ENCODE data around the gene CHFR. TPM values are rescaled to one million over a fixed set of nuclear protein-coding genes. Genes with fewer than 3 reads are reported as not detected.
A peak's percentile ranks its signal among the peaks of the same experiment; 100 is the strongest.

The CHFR gene
- total RNA-seq, 1 donor from 2014 or later: 74.1 TPM

- no peak for DNase-seq (ENCODE audit: low spot score)
- TF ChIP-seq CTCF (IDR thresholded peaks at IDR 0.05; ENCODE audit: unreplicated experiment): no peak
- Mint-ChIP-seq H3K27me3 (ENCODE audit: unreplicated experiment) (no peaks in the 10 kb centered on the region), H3K27ac (ENCODE audit: unreplicated experiment) (no peak overlapping the region), H3K36me3 (ENCODE audit: low read depth, unreplicated experiment) (peaks cover 38% of the 10 kb centered on the region), H3K4me3 (ENCODE audit: unreplicated experiment) (peak overlapping the region; percentile 67), H3K9me3 (ENCODE audit: unreplicated experiment) (no peaks in the 10 kb centered on the region), H3K4me1 (ENCODE audit: unreplicated experiment) (no peaks in the 10 kb centered on the region)
These were observed 13.2 kb downstream of the CHFR start for GRCh38 chr12:132874175-132874574.

DNA sequence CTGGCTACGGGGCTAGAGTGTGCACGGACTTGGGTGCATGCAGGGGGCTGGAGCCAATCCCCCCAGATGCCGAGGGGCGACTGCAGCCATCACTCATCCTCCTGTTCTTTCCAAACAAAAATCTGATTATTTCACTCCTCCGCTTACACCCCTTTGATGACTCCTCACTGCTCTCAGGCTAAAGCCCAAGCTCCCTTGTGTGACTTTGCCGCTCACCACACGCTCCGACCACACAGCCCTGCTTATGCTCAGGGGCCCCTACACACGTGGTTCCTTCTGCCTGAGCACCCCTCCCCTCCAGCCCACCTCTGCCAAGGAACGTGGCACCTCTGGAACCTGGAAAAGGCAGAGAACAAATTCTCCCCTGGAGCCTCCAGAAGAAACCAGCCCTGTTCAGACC lies 13.7 kb downstream of the CHFR start:
- Mint-ChIP-seq H3K36me3 (ENCODE audit: low read depth, unreplicated experiment) (peaks cover 40% of the 10 kb centered on the region), H3K4me1 (ENCODE audit: unreplicated experiment) (no peaks in the 10 kb centered on the region), H3K27me3 (ENCODE audit: unreplicated experiment) (no peaks in the 10 kb centered on the region), H3K4me3 (ENCODE audit: unreplicated experiment) (peak overlapping the region; percentile 67), H3K9me3 (ENCODE audit: unreplicated experiment) (no peaks in the 10 kb centered on the region), H3K27ac (ENCODE audit: unreplicated experiment) (no peak overlapping the region)
- no peak for TF ChIP-seq CTCF (IDR thresholded peaks at IDR 0.05; ENCODE audit: unreplicated experiment)
- DNase-seq (ENCODE audit: low spot score): no peak

DNA sequence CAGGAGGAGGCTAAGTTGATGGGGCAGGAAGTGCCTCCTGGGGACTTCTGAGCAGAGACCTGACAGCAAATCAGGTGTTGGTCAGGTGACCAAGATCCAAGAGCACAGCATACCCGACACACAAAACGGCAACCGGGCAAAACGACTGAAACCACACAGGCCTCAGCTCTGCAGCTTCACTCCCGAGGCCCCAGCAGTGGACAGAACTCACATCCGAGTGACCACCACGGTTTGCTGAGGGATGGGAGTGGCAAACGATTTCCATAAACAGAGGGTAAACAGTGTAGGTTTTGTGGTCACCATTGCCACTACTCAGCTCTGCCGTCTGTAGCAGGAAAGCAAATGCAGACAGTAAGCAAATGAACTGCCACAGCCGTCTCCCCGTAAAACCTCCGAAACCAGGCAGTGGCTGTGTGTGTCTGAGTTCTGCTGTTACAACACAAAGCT lies 14.4 kb downstream of the CHFR start:
- H3K4me3 Mint-ChIP-seq (ENCODE audit: unreplicated experiment): no peak overlapping the region
- no peak overlapping the region for H3K27ac Mint-ChIP-seq (ENCODE audit: unreplicated experiment)
- no peak for TF ChIP-seq CTCF (IDR thresholded peaks at IDR 0.05; ENCODE audit: unreplicated experiment)
- H3K9me3 Mint-ChIP-seq (ENCODE audit: unreplicated experiment): no peaks in the 10 kb centered on the region
- H3K36me3 Mint-ChIP-seq (ENCODE audit: low read depth, unreplicated experiment): peaks cover 42% of the 10 kb centered on the region
- H3K4me1 Mint-ChIP-seq (ENCODE audit: unreplicated experiment): no peaks in the 10 kb centered on the region
- DNase-seq (ENCODE audit: low spot score): no peak
- peaks cover under 1% of the 10 kb centered on the region for H3K27me3 Mint-ChIP-seq (ENCODE audit: unreplicated experiment)

DNA sequence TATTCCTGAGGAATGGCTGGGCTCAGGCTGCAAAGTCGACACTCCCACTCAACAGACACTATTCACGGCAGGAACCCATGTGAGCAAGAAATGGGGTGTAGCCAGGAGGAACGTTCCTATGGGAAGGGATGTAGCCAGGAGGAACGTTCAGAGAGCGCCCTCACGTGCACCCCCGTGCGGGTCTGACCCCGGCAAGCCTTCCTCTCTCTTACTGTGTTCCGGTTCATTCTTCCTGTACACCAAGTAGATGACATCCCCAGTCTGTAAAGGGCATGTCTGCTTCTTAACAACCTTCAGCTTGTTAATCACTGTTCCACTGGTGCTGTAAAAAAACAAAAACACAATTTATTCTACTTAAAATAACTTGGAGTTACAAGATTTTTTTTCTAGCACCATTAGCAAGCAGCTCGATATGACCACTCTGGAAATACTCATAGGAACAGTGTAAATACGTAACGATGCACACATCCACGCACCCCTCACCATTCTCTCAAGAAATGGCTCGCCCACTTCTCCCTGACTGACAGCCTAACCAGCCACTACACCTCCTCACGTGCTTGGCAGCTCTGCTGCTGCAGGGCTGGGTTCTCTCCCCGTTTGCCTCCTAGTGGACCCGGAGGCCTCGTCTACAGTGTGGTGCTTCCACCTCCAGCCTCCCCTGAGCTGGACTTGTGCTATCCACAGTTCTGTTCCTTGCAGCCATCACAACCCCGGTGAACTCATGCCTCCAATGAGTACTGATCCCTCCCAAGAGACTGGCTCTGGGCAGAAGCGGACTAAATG lies 15.1 kb downstream of the CHFR start:
- H3K36me3 Mint-ChIP-seq (ENCODE audit: low read depth, unreplicated experiment): peaks cover 46% of the 10 kb centered on the region
- no peak for TF ChIP-seq CTCF (IDR thresholded peaks at IDR 0.05; ENCODE audit: unreplicated experiment)
- H3K27ac Mint-ChIP-seq (ENCODE audit: unreplicated experiment): no peak overlapping the region
- DNase-seq (ENCODE audit: low spot score): no peak
- peak overlapping the region; percentile 31 for H3K4me3 Mint-ChIP-seq (ENCODE audit: unreplicated experiment)
- H3K27me3 Mint-ChIP-seq (ENCODE audit: unreplicated experiment): peaks cover 3% of the 10 kb centered on the region
- no peaks in the 10 kb centered on the region for H3K4me1 Mint-ChIP-seq (ENCODE audit: unreplicated experiment)
- no peaks in the 10 kb centered on the region for H3K9me3 Mint-ChIP-seq (ENCODE audit: unreplicated experiment)

DNA sequence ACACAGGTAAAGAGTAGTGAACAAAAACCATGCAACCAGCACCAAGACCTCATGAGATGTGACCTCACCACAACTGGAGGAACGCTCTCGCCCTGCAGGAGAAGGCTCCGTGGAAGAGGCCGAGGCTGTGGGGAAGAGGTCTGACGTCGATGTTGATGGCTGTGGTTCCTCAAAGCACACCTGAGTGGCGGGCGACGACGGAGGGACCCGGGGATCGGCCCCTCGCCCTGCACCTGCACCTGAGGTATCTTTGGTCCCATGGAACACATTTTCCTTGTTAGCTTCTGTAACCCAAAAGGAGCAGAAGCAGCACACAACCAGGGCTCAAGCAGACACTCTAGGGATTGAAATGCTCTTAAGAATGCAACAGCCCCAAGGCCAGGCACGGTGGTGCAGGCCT lies 17.9 kb downstream of the CHFR start:
- DNase-seq (ENCODE audit: low spot score): no peak
- Mint-ChIP-seq H3K27ac (ENCODE audit: unreplicated experiment) (no peak overlapping the region), H3K4me1 (ENCODE audit: unreplicated experiment) (no peaks in the 10 kb centered on the region), H3K27me3 (ENCODE audit: unreplicated experiment) (peaks cover 3% of the 10 kb centered on the region), H3K36me3 (ENCODE audit: low read depth, unreplicated experiment) (peaks cover 54% of the 10 kb centered on the region), H3K4me3 (ENCODE audit: unreplicated experiment) (no peak overlapping the region), H3K9me3 (ENCODE audit: unreplicated experiment) (no peaks in the 10 kb centered on the region)
- no peak for TF ChIP-seq CTCF (IDR thresholded peaks at IDR 0.05; ENCODE audit: unreplicated experiment)

Measured in endothelial cell (in vitro differentiated cells).